ENCODE data around the gene TMEM167B.

The TMEM167B gene

DNA sequence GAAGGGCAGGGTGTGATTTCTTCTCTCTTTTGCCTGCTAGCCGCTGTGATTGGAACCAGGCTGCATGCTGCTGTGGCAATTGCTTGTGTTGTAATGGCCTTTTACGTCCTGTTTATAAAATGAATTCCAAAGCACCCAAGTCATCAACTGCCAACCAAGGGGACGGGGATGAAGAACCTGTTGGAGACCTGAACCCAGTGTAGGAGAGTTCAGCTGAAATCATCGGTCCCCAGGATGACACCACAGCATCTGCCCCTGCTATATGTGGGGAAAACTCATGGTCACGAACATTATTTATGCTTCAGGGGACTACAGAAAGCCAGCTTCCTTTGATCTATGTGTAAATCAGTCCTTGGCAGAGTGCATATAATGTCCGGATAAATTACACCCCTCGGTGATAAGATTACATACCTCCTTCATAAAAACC lies 3.8 kb downstream of the TMEM167B start:
- H3K4me3 ChIP-seq (ENCODE audit: low read length) = no peak overlapping the region
- no peak for TF ChIP-seq ZNF274 (IDR thresholded peaks at IDR 0.05; ENCODE audit: low read depth, low read length)

- H3K4me3 ChIP-seq (ENCODE audit: low read length) = no peak overlapping the region
- no peak for TF ChIP-seq ZNF274 (IDR thresholded peaks at IDR 0.05; ENCODE audit: low read depth, low read length)
Observed at GRCh38 chr1:109094871-109095270, 4.3 kb downstream of the TMEM167B start.

- no peak overlapping the region for H3K4me3 ChIP-seq (ENCODE audit: low read length)
- TF ChIP-seq ZNF274 (IDR thresholded peaks at IDR 0.05; ENCODE audit: low read depth, low read length) = no peak
Observed at GRCh38 chr1:109095631-109096030, 5.1 kb downstream of the TMEM167B start.

DNA sequence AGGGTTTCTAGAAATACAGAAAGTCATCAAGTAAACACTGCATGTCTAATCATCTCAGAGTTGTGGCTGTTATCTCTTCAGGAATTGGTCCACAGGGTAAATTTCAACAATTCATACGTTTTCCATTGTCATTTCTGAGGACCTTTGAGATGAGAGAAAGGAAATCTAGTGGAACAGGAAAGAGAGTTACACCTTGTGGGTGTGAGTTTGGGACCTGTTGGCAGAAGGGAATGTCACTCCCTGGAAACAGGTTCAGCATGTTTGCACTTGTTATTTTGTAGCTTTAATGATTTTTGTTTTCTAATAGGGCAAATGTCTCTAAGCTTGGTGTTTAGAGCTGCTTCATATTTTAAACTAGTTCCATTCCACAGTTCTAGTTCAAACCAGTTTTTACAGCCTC lies 5.6 kb downstream of the TMEM167B start:
- H3K4me3 ChIP-seq (ENCODE audit: low read length) = no peak overlapping the region

GRCh38 chr1:109099938-109100773 lies 9.6 kb downstream of the TMEM167B start:
- TF ChIP-seq ZNF274 (IDR thresholded peaks at IDR 0.05; ENCODE audit: low read depth, low read length) = no peak
- H3K4me3 ChIP-seq (ENCODE audit: low read length) = peak overlapping the region; percentile 83

More for the DNA sequence above, 5.6 kb downstream of the TMEM167B start:
- no peak for TF ChIP-seq ZNF274 (IDR thresholded peaks at IDR 0.05; ENCODE audit: low read depth, low read length)

GRCh38 chr1:109104364-109105151 lies 14.0 kb downstream of the TMEM167B start:
- no peak overlapping the region for H3K4me3 ChIP-seq (ENCODE audit: low read length)
- no peak for TF ChIP-seq ZNF274 (IDR thresholded peaks at IDR 0.05; ENCODE audit: low read depth, low read length)

- H3K4me3 ChIP-seq (ENCODE audit: low read length) = no peak overlapping the region
- TF ChIP-seq ZNF274 (IDR thresholded peaks at IDR 0.05; ENCODE audit: low read depth, low read length) = no peak
Observed at GRCh38 chr1:109105881-109106280, 15.3 kb downstream of the TMEM167B start.

GRCh38 chr1:109107785-109108184 lies 17.2 kb downstream of the TMEM167B start:
- H3K4me3 ChIP-seq (ENCODE audit: low read length) = no peak overlapping the region
- no peak for TF ChIP-seq ZNF274 (IDR thresholded peaks at IDR 0.05; ENCODE audit: low read depth, low read length)

DNA sequence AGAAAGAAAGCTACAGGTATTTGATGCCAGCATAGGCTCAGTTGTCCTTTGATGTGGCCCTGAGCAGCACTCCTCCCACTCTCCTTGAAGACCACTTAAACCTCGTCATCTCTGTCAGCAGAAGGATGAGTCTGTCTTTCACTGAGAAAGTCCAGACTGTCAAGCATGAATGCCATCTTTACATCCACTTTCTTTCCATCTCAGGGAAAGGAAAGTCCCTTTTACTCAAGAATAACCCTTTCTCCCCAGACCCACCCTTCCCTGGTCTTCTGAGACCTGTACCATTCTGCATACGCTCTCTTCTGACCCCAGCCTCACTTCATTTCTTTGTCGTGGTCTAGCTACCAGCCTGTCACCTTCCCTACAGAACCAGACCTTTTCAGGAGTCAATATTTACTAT lies 19.3 kb downstream of the TMEM167B start:
- TF ChIP-seq ZNF274 (IDR thresholded peaks at IDR 0.05; ENCODE audit: low read depth, low read length) = no peak
- H3K4me3 ChIP-seq (ENCODE audit: low read length) = no peak overlapping the region

DNA sequence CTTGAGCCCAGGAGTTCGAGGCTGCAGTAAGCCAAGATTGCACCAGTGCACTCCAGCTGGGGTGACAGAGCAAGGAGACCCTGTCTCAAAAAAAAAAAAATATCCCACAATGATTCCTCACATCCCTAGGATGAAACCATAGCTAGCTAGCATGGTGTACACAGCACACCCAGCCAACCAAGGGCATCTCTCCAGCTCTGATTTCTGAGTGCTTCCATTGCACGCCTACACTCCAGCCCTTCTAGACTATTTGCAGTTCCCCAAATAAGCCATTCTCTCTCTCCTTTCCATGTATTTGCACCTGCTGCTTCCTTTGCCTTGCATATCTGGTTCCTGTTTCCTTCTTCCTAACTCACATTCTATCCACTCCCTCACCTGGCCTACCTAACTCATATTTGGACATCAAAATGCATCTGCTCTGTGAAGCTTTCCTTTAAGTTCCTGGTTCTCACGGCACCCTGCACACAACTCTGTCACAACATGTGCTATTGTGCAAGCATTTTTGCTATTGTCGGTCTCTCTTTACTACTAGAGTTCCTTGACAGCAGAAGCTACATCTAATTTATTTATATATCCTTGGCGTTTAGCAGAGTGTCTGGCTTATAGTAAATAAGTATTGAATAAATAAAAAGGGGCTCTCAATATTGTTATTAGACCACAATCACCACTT lies 21.0 kb downstream of the TMEM167B start:
- TF ChIP-seq ZNF274 (IDR thresholded peaks at IDR 0.05; ENCODE audit: low read depth, low read length) = no peak
- H3K4me3 ChIP-seq (ENCODE audit: low read length) = no peak overlapping the region

DNA sequence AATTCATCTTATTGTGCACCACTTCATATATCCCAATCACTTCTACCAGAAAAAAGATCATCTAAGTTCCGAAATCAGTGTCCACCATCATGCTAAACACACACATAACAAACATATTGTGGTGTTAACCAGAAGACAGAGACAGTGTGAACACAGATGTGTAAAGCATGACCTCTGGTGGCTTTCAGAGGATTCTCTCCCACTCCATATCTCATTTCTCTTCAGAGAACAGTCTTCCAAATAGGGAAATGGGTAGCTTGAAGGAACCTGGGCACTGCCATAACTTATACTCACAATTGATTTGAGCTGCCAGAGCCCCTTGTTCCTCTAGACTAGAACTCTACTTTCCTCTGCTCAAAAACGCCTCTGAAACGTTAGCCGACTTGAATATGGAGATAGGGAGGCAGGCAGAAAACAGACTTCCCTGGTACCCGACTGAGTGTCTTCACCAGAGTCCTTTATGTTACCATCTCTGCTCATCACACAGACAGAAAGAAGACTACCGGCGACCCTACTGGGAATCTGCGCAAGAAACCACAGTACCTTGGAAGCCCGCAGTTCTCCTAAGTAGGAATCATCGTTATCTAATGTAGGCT lies 21.6 kb downstream of the TMEM167B start:
- H3K4me3 ChIP-seq (ENCODE audit: low read length) = no peak overlapping the region
- no peak for TF ChIP-seq ZNF274 (IDR thresholded peaks at IDR 0.05; ENCODE audit: low read depth, low read length)

DNA sequence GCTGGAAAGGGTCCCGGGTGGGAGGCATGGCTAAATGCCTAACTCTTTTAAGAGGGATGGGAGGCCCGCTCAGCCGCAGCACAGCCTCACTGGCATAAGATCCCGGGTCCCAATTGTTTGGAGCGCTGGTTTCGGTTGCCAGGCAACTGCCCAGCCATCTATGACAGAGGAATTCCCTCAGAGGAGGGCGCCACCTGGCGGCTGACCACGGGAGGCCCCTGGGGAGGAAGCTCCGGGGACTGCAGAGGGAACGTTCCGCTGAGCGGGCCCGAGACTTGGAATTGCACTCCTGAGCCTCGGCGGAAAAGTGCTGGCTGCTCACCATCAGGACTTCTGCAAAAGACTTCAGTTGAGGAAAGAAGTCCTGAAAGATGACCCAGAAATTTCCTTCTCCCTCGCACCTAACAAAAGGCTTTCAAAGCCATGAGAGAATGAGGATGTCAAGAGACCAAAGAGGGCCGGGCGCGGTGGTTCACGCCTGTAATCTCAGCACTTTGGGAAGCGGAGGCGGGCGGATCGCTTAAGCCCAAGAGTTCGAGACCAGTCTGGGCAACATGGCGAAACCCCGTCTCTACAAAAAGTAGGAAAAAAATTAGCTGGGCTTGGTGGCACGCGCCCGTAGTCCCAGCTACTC lies 22.2 kb downstream of the TMEM167B start:
- no peak for TF ChIP-seq ZNF274 (IDR thresholded peaks at IDR 0.05; ENCODE audit: low read depth, low read length)
- H3K4me3 ChIP-seq (ENCODE audit: low read length) = no peak overlapping the region

- peak within 1 kb of the TSS; percentile 25; the same call in 1 of the 2 replicates for H3K4me3 ChIP-seq (ENCODE audit: low read length)
Observed at GRCh38 chr1:109113590-109114341, 23.2 kb downstream of the TMEM167B start, which contains the start of gene ELAPOR1. TSS of gene ELAPOR1 (plus strand) at chr1:109114115. CDS start at chr1:109114184, 69 bp downstream.

More at GRCh38 chr1:109113590-109114341, 23.2 kb downstream of the TMEM167B start, which contains the start of gene ELAPOR1:
- no peak for TF ChIP-seq ZNF274 (IDR thresholded peaks at IDR 0.05; ENCODE audit: low read depth, low read length)
